Upper lobe of right lung (tissue), 1 donor: ENCODE data around the gene LRP1B. TPM values are rescaled to one million over a fixed set of nuclear protein-coding genes. Genes with fewer than 3 reads are reported as not detected.

Experiments
- ATAC-seq: fragments of 200-7000 bp; cut with Tn5 transposase; one replicate; pipeline ENCODE4 v1.9.1; 2020; ENCODE audit warnings: mild to moderate bottlenecking, moderate library complexity
- DNase-seq: peaks from one replicate; pipeline ENCODE4 v3.0.0-alpha.2; 2020
- H3K27ac ChIP-seq: fragments of 200-600 bp; one replicate; pipeline ENCODE4 v1.8.0; 2022
- H3K27me3 ChIP-seq: fragments of 200-600 bp; one replicate; pipeline ENCODE4 v1.8.0; 2022; ENCODE audit warnings: mild to moderate bottlenecking
- H3K36me3 ChIP-seq: fragments of 200-600 bp; one replicate; pipeline ENCODE4 v1.8.0; 2022
- H3K4me1 ChIP-seq: fragments of 200-600 bp; one replicate; pipeline ENCODE4 v1.8.0; 2022
- H3K4me3 ChIP-seq: fragments of 200-600 bp; one replicate; pipeline ENCODE4 v1.8.0; 2022; ENCODE audit warnings: mild to moderate bottlenecking
- H3K9me3 ChIP-seq: fragments of 200-600 bp; one replicate; pipeline ENCODE4 v1.8.0; 2022
- intact Hi-C: fragments of 100-400 bp; cut with DNase I; formaldehyde crosslinking; loops from one replicate; pipeline ENCODE4 v1.11.0; 2022
- total RNA-seq: library from RNA; stranded (reverse); fragmentation: NEBNext Ultra II Directional; extraction: Animal tissue kit (Norgen Biotek cat#: 25700); gene quantifications from one replicate; pipeline ENCODE4 v1.2.1, GENCODE V29; 2021
- TF ChIP-seq, protein P1 (sequence below): fragments of 200-600 bp; IDR thresholded peaks from one replicate; pipeline ENCODE4 v1.8.0; 2022; ENCODE audit warnings: antibody characterized with exemption
- donor health status: DM: no; HTN: yes; CAD: no; lungs with severe emphysema.

Gene LRP1B
- total RNA-seq, 1 donor from 2014 or later, result 0.12 TPM

- H3K9me3 ChIP-seq, result no peaks in the 10 kb centered on the region
- TF ChIP-seq, protein P1, sequence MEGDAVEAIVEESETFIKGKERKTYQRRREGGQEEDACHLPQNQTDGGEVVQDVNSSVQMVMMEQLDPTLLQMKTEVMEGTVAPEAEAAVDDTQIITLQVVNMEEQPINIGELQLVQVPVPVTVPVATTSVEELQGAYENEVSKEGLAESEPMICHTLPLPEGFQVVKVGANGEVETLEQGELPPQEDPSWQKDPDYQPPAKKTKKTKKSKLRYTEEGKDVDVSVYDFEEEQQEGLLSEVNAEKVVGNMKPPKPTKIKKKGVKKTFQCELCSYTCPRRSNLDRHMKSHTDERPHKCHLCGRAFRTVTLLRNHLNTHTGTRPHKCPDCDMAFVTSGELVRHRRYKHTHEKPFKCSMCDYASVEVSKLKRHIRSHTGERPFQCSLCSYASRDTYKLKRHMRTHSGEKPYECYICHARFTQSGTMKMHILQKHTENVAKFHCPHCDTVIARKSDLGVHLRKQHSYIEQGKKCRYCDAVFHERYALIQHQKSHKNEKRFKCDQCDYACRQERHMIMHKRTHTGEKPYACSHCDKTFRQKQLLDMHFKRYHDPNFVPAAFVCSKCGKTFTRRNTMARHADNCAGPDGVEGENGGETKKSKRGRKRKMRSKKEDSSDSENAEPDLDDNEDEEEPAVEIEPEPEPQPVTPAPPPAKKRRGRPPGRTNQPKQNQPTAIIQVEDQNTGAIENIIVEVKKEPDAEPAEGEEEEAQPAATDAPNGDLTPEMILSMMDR, result no peak
- H3K36me3 ChIP-seq, result no peaks in the 10 kb centered on the region
- intact Hi-C loops, result no loop called here
- no peak overlapping the region for H3K4me3 ChIP-seq
- H3K27ac ChIP-seq, result no peak overlapping the region
- no peak for ATAC-seq
- no peak for DNase-seq
- H3K4me1 ChIP-seq, result no peaks in the 10 kb centered on the region
- no peaks in the 10 kb centered on the region for H3K27me3 ChIP-seq
These were observed 1126.7 kb downstream of the LRP1B start for GRCh38 chr2:141003967-141004657.

GRCh38 chr2:141001750-141002149, 1129.1 kb downstream of the LRP1B start:
- Histone ChIP-seq H3K4me1 (no peaks in the 10 kb centered on the region), H3K36me3 (no peaks in the 10 kb centered on the region), H3K27me3 (no peaks in the 10 kb centered on the region), H3K9me3 (no peaks in the 10 kb centered on the region), H3K4me3 (no peak overlapping the region), H3K27ac (no peak overlapping the region)
- ATAC-seq, result no peak
- TF ChIP-seq, protein P1, result no peak
- DNase-seq, result no peak
- intact Hi-C loops, result no loop called here

GRCh38 chr2:140998577-140998976, 1132.2 kb downstream of the LRP1B start:
- Histone ChIP-seq H3K36me3 (no peaks in the 10 kb centered on the region), H3K4me3 (no peak overlapping the region), H3K9me3 (no peaks in the 10 kb centered on the region), H3K27ac (no peak overlapping the region), H3K4me1 (no peaks in the 10 kb centered on the region), H3K27me3 (no peaks in the 10 kb centered on the region)
- intact Hi-C loops, result no loop called here
- no peak for ATAC-seq
- DNase-seq, result no peak
- TF ChIP-seq, protein P1, result no peak

DNA sequence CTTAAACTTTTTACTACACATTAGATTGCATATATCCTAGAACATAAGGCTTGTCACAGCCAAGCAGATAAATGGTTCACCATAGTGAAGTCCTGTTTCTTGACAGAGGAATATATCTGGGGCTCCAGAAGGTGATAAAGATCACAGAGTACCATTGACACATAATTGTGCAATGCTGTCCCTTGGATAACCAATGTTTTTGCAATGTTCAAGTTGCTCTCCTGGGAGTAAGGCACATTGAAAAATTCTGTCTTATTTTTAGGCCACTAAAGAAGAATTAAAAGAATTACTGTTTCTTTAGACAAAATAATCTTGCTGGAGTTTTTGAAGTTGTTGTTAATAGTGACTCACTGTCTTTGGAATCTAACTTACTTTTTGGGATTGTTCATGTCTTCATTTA, 1132.8 kb downstream of the LRP1B start:
- DNase-seq, result no peak
- intact Hi-C loops, result no loop called here
- Histone ChIP-seq H3K4me1 (no peaks in the 10 kb centered on the region), H3K27me3 (no peaks in the 10 kb centered on the region), H3K36me3 (no peaks in the 10 kb centered on the region), H3K4me3 (no peak overlapping the region), H3K9me3 (no peaks in the 10 kb centered on the region), H3K27ac (no peak overlapping the region)
- TF ChIP-seq, protein P1, result no peak
- ATAC-seq, result no peak

- no peak for ATAC-seq
- TF ChIP-seq, protein P1, result no peak
- intact Hi-C loops, result no loop called here
These were observed 1136.0 kb downstream of the LRP1B start for GRCh38 chr2:140994856-140995255.

GRCh38 chr2:140990416-140990815, 1140.4 kb downstream of the LRP1B start:
- Histone ChIP-seq H3K36me3 (no peaks in the 10 kb centered on the region), H3K9me3 (no peaks in the 10 kb centered on the region), H3K4me1 (no peaks in the 10 kb centered on the region), H3K27ac (no peak overlapping the region), H3K4me3 (no peak overlapping the region), H3K27me3 (no peaks in the 10 kb centered on the region)
- DNase-seq (no peak), ATAC-seq (no peak)
- intact Hi-C loops, result no loop called here
- TF ChIP-seq, protein P1, result no peak

More at GRCh38 chr2:140994856-140995255, 1136.0 kb downstream of the LRP1B start:
- Histone ChIP-seq H3K4me3 (no peak overlapping the region), H3K4me1 (no peaks in the 10 kb centered on the region), H3K9me3 (no peaks in the 10 kb centered on the region), H3K36me3 (no peaks in the 10 kb centered on the region), H3K27ac (no peak overlapping the region), H3K27me3 (no peaks in the 10 kb centered on the region)
- no peak for DNase-seq
